Measurements from ENCODE around the gene ATP1A2. TPM values are rescaled to one million over a fixed set of nuclear protein-coding genes. Genes with fewer than 3 reads are reported as not detected.

ATP1A2 gene
- total RNA-seq, 1 donor from 2014 or later = 47.1 TPM

DNA sequence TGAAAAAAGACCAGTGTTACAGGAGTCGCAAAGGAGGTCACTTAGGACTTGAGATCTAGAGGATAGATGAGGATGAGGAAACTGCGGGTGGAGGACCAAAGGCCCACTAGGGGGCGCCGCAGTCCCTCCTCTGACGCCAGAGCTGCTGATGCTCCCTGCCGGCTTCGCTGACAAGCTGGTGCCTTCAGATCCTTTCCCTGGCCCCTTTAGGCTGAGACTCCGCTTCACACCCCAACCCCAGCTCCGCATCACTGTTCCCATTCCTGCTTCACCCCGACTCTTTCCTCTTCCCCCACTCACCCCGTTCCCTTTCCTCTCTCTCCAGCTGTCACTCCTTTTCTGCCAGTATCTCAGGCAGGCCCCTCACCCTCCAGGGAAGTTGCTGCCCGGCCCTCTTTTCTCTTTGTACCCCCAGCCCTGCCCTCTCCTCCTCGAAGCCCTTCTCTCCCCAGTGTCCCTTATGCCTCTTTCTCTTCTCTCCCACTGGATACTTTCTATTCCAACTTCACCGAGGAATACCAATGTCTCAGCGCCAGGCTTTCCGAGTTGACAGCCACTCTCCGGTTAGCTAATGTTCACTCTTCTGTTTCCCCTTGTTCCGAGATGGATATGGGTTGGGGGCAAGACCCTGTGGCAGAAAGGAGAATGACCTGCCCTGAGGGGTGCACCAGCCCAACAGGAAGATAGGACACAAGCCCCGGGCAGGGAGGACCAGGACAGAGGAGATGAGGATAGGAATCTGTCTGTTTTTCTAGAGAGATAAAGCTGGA is 29.7 kb upstream of the ATP1A2 start:
- DNase-seq = peak; percentile 77

DNA sequence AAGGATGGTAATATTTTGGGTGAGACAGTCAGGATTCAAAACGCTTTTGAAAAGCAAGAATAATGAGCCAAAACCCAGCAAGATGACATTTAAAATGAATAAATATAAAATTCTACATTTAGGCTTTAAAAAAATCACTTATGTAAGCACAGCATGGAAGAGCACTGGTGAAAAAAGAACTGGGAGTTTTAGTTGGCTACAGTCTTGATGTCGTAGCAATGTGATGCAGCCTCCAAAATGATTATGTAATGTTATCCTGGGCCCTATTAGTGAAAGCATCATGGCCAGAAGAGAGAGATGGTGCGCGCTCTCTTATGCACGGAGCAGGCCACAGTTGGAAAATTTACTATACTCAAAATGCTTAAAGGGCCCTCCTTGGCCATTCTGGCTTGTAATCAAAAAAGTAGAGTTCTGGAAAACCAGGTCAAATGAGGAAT is 29.1 kb upstream of the ATP1A2 start:
- DNase-seq = no peak

DNA sequence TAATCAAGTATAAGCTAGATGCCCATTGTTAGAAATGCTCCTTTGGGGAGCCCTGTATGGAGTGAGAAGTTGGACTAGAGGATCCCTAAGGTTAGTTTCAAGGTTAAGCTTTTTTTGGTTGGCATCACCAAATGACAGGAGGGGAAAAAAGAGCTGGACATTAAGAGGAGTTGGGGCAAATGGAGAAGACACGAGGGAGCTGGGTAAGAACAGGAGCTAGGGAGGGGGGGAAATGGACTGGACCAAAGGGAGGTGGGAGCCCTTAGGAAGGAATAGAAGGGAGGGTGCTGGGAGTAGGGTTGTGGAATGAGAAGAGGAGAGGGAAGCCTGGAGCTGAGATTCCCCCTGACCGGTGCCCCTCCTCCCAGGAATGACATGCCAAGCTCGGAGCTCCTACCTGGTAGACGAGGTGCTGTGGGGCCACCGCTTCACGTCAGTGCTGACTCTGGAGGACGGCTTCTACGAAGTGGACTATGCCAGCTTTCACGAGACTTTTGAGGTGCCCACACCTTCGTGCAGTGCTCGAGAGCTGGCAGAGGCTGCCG is 28.4 kb upstream of the ATP1A2 start:
- DNase-seq = no peak

DNA sequence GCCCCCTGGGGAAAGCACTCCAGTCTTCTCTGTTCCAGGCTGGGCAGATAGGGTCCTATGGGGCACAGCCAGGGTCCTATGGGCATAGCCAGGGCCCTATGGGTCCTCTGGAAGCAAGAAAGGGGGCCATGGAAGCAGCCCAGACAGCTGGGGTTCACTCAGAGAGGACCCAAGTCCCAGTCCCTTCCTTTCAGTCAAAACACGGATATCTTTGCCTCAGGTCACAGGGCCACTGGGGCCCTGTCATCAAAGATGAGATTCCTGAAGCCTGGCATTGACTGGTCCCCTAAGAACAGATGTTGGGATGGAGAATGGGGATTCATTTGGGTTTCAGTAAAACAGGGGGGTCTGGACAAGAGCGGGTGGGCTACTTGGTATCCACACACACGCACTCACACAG is 25.7 kb upstream of the ATP1A2 start:
- no peak for DNase-seq

DNA sequence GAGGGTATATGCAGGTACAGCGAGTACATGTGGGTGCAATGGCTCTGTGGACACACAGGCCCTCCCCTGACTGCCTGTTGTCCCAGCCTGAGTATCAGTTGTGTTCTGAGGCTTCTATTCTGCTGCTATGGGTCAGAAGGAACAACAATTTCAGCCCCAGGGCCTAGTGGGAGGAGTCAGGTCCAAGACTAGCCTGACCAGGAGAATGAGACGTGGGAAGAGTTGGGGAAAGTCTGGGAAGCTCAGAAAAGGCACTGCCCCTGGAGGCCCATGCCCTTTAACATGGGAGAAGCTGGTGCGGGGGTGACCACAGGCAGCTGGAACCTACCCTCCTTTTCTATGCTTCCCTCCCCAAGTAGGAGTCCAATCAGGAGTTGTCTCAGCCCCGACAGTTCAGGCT is 24.8 kb upstream of the ATP1A2 start:
- DNase-seq = no peak

DNA sequence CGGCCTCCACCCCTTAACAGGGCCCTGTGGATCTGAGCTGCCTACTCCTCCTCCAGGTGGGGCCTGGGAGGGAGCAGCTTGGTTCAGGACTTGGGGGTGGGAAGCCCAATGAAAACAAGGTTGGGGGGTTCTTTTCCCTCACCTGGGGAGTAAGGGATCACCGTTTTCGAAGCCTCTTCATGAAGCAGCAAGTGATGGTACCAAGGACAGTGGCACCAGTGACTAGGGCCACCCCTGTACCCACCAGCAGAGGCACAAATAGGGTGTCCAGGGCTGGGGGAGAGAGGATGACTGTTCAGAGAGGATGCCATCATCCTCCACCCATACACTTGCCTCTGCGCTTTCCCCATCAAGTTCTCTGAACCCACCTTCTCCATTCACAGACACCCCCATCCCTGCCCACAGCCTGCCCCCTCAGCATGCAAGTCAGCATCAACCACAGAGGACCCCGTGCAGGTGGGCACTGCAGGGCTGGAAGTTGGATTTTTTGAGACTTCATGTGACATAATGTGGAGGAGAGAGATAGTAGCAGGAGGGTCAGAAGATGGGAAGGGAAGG is 23.8 kb upstream of the ATP1A2 start:
- DNase-seq = no peak

DNA sequence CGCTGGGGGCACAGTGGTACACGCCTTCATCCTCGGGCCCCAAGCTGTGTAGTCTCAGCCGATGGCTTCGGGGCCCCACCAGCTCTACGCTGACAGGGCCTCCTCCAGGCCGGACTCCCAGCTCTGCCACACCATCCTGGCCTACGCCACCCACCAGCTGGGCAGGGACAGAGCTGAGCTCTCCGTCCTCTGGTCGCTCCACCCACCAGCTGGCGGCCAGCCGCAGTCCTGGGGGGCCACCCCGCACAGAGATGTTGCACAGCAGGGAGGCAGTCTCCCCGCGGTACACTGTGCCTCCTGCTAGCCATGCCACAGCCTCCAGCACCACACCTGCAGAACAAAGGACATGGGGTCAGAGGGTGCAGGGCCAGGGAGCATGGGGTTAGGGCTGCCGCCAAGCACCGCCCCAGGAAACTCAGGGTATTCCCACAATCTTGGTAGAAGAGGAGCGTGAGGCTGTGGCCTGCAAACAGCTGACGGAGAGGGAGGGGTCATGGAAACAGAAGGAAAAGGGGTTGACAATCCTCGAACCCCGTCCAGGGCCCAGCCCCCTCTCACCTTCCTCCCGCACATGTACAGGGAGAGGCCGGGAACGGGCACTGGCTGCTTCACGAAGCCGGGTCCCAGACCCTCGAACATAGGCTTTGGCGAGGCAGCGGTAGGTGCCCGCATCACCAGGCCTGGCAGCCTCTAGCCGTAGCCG is 23.0 kb upstream of the ATP1A2 start:
- peak; percentile 61 for DNase-seq

DNA sequence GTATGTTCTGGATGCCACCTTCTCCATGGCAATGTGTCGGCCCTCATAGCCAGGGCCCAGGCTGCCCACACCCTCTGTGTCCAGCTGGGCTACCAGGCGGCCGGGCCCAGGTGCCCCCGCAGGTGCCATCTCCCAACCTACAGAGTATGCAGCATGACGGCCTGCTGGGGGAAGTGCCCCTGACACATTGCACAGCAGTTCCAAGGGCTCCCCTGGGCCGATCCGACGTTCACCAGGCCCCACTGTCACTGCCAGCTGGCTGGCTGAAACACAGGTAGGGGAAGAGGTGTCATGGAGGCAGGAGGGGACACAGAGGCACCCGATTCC is 22.5 kb upstream of the ATP1A2 start:
- DNase-seq = no peak

DNA sequence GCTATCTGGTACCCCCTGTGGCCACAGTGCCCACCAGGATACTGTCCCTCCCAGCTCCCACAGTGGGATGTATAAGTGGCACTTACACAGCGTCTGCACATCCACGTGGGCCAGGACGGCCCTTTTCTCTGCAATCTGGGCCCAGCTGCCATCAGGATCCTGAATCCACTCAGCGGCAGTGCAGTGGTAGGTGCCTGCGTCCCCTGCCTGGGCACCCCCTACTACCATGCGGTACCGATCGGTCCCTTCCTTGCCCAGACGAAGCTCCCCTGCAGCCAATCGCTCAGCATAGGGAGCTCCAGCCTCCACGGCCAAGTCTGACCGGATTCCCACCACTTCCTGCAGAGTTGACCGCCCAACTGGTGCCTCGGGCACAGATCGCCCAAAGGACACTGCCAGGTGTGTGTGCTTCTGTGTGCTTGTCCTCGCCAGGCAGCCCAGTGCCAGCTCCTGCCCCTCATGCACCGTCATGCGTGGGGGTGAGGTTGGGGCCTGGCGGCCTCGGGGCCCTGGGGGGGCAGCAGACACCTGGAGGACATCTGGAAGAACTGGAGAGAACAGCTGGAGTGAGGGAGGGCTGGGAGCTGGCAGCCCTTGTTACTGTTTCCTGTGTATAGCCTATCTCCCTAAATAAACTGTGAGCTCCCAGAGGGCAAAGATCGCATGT is 21.8 kb upstream of the ATP1A2 start:
- no peak for DNase-seq

DNA sequence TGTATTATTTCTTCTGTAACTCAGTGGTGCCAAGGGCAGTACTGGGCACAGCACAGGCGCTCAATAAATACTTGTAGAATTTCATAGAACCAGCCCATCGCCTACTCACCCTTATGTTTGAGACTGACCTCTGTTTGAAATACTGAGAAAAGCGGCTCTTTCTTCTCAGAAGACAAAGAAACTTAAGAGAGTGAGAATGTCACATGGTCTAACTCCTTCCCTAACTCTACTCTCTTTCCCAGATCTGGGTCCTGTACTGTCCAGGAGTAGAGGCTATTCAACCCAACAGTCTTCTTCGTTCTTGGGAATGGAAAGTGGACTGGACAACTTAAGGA is 21.3 kb upstream of the ATP1A2 start:
- DNase-seq = no peak

DNA sequence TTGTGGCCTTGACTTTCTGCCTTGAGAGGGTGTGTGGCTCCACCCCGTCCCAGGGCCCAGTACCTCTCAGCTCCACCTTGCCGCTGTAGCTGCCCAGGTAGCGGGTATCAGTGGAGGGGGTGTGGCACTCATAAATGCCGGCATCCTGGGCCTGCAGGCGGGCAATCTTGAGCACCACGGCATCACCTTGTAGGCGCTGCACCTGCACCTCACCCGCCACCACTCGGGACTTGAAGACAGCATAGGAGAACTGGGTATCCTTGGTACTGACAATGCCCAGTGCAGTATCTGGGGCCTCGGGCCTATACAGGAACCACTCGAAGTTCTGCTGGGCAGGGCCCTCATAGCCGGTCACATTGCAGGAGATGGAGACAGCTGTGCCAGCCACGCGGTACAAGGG is 20.8 kb upstream of the ATP1A2 start:
- no peak for DNase-seq

DNA sequence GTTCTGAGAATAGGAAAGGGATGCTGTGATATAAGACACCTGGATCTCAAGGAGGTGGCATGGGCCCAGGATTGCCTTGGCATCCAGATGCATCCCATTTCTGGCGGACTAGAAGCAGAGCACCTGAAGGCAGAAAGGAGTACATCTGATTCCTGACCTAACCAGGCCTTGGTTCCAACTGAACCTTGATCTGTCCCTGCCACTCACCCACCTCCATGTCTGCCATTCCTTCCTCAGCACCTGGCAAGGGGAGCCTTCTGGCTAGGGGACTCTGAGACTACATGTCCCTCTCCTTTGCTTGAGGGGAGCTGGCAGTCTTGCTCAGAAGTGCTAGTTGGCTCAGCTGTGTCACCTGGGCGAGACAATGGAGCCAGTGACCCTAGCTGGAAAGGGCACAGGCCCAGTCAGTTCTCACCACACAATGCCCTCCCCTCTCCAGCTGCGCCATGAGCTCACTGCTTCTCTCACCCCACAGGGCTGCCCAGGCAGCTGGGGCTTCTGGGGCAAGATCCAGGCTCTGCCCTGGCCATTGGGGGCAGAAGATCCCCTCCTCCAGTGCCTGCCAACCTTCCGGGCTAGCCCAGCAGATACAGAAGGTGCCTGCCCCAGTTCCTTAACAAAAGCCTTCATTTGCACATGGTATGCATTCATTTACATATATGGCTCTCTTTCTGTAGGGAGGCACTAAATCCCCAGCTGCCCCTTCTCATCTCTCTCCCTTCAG is 20.0 kb upstream of the ATP1A2 start:
- peak; percentile 70 for DNase-seq

DNA sequence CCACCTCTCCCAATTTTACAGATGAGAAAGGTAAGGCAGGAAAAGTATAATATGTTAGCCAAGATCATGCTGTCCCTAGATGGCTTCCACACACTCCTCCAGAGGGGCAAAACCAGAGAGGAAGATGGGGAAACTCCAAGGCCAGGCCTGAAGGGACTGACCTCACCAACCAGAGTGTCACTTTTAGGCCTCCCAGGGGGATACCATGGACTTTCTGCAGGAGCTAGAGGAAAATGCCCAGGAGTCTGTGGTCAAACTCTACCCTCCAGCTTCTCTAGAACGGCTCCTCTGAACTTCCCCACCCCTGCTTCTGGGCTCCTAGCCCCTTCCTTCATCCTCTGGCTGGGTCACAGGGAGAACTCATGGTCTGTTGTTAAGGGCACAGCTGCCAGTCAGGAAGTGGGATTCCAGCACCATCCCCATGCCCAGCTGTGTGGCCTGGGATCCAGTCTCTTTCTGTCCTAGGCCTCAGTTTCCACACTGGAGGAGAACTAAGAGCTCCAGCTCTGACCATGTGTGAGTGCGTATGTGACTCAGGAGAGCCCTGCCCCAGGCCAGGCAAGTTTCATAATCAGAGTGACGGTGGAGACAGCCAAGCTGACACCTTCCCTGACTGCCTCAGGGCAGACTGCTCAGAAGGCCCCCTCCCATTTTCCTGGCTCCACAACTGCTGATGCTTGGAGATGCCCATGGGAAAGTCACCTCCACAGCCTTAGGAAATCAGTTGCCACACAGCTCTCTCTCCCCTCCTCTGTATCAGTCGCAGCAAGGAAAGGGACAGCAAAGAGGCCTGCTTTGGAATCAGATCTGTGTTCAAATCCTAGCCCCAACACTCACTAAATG is 19.1 kb upstream of the ATP1A2 start:
- DNase-seq = no peak

DNA sequence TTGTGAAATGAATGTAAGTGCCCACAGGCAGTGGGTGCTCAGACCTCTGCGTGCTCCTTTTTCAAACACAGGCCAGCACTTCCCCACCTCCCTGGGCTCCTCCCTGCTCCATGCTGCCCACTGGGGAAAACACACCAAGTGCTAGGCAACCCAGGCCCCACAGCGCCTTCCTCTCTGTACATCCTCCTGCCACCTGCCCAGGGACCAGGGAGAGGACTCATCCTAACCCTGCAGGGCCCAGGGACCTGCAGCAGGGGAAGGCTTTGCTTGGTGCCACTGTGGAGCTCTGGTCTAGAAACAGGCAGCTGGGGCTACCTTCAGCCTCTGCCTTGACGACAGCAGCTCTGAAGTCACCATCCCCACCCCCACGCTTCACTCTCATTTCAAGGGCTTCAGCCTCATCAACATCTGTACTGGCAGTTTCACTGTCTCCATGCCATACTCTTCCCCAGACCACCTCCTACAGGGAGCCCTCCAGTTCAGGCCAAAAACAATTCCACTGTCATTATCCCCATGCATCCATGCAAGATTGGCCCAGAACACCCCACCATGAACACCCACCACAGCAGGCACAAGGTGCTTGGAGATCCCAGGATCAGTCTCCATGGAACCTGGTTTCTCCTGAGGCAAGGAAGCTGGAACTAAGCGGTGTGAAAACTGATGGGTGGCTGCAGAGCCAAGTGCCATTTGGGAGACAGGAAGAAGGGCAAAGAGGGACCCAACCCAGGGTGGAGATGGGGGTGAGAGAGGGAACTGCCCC is 18.2 kb upstream of the ATP1A2 start:
- DNase-seq = no peak

DNA sequence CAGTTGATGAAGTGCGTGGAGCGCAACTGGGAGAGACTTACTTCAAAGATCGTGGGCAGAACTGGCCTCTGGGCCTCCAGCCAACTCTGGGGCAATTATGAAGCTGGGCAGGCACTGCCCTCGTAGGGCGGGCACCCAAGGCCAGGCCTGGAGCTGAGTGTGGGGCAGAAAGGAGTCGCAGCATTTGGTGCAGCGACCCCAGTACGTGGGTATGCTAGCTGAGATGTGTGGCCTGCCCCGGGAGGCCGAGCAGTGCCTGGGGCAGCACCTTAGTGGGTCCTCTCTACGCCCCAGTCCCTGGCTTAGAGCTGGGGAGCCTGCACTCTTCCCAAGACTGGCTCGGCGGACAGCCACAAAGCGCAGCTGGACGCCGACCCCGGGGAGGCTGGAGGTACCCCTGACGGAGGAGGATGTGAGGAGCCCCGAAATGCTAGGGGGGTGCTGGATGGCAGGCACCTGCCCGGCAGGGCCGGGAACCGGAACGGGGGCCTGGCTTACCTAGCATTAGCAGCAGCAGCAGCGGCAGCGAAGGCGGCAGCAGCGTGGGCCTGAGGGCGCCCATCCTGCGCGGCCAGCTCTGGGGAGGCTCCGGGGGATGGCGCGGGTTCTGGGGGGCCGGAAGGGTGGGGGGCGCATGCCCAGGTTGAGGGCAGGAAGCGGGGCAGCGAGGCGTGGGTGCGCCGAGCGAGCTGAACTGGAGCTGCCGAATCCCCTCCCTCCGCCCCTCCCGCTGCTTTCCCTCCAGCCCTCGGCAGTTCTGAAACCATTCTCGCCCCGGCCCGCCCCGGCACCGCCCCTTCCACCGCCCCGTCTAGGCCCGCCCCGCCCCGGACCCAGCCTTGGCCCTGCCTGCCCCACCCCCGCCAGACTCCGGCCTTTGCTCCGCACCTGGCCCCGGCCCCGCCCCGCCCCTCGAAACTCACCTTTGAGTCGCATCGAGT is 17.4 kb upstream of the ATP1A2 start, which contains the start of gene IGSF8:
IGSF8 (minus strand) TSS at position 709 of the 941 bp plus-strand sequence; CDS start at position 562, 147 bp downstream.
- DNase-seq = no peak

DNA sequence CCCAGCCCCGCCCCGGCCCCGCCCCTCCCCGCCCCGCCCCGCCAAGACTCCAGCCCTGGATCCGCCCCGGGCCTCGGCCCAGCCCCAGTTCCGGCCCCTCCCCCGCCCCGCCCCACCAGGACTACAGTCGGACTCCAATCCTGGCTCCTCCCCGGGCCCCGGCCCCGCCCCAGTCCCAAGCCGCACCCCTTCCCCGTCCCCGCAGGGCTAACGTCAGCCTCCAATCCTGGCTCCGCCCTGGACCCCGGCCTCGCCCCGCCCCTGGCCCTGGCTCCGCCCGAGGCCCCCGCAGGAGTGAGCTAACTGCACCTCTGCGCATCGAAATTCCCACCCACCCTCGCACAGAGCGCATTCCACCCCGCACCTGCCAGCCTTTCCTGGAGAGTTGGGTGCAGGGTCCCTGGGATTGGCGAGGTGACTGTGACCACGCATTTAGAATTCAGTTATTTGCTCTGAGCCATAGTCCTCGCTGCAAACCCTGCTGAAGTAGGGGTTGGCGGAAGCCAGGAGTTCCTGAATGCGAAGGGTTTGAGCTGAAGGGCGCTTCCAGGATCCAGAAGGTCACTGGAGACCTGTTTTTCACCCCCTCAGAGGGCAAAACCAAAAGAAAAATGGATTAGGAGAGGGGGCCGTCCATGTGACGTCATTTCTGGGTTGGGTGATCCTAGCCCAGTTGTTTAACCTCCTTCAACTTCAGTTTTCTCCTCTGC is 16.6 kb upstream of the ATP1A2 start:
- DNase-seq = peak; percentile 99

DNA sequence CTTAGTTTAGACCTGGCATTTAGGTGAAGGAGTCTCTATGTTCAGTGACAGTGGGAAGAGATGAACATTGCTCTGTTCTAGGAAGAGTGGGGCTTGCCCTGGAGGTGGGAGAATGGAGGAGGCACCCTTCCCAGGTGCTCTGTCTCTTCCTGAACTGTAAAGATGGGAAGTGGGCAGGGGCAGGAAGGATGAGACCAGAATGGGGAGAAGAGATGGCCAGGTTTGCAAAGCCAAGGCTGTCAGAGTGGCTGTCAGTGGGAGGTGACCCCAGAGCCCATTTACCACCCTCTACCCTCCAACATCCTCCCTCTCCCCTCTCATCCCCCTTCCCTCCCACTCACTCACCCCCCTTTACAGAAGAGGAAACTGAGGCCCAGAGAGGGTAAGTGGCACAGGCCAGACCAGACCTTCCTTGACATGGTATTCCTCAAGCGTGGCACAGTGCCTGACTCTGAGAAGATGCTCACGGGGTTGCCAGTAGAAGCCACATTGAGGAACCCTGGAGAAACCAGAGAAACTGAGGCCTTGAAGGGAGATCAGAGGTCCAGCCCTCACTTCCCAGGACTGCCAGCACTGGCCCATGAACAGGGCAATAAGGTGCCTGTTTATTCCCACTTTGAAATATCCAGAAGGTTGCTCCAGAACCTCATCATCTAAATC is 15.7 kb upstream of the ATP1A2 start:
- DNase-seq = no peak

All from occipital lobe (tissue), 2 donors.